GM20431 (cell line): ENCODE measurements around the gene ITPR1.

ENCODE experiments used
- in situ Hi-C: fragments of 300-500 bp; cut with MseI, MboI; formaldehyde crosslinking; loops from one replicate; pipeline ENCODE4 v1.15.0; 2020; ENCODE audit warnings: low sequenced_read_pairs; ENCODE audit not compliant: unreplicated experiment

Gene ITPR1

DNA sequence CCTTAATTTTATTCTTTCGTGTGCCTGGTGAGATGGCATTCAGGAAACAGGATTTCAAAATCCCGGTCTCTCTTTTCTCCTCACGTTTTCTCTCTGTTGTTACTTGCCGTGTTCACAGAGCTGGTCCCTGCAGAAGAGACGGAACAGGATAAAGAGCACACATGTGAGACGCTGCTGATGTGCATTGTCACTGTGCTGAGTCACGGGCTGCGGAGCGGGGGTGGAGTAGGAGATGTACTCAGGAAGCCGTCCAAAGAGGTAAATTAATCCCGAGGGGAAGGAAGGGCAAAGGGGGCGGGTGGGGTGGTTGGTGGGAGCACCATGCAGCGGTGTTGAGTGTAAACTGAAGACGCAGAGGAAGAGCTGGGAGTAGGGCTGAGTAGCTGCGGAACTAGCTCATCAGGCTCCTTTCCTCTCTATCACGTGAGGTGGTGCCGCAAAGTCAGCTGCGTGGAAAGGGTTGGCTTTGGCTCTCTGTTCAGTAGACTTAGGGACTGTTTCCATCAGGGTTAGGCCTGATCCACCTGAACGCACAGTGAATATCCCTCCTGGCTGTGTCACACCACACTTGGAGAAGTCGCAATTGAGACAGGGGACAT is 321.3 kb downstream of the ITPR1 start:
- in situ Hi-C loops = no loop called here

DNA sequence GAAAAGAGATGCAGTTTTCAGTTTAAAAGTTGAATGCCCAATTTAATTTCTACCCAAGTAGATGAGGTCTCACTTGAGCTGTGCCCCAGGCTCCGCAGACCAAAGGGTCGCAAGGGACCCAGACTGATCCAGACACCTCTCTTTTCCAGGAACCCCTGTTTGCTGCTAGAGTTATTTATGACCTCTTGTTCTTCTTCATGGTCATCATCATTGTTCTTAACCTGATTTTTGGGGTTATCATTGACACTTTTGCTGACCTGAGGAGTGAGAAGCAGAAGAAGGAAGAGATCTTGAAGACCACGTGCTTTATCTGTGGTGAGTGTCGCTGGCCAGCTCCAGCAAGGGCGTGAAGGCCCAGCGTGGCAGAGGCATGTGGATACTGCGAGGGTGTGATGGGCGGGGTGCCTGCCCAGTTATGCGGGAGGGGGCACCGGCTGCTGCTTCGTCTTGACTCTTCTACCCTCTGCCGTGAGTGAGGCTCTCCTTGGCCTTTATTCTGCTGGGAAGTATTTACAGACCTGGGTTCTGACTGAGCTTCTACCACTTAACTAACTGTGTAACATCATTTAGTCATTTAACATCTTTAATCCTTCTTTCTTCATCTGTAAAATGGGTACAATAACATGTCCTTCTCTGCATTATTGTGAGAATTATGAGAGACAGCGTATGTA is 321.9 kb downstream of the ITPR1 start:
- in situ Hi-C loops = no loop called here

DNA sequence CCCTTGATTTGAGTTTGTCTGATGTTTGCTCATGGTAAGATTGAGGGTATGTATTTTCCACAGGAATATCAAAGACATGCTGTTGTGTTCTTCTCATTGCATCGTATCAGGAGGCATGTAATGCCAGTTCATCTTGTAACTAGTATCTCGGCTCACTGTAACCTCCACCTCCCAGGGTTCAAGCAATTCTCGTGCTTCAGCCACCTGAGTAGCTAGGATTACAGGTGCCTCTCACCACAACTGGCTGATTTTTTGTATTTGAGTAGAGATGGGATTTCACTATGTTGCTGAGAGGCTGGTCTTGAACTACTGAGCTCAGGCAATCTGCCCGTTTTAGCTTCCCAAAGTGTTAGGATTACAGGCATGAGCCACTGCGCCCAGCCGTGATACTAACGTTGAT is 323.2 kb downstream of the ITPR1 start:
- in situ Hi-C loops = no loop called here

DNA sequence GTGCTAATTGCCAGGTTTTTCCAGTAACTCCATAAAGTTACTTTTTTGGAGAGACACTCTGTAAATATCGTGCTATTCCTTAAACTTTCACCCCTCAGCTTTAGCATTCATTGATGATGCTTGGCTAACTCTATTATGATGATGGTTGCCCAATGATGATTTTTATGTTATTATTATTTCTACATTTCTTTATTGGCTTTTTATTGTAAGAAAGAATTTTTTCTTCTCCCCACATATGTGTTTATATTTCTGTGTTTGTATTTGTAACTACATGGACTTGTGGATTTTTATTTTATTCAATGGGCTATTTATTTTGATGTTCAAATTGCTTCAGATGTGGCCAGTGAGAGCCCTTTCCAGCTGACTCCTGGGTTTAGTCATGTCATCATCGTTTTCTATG is 323.6 kb downstream of the ITPR1 start:
- in situ Hi-C loops = no loop called here

DNA sequence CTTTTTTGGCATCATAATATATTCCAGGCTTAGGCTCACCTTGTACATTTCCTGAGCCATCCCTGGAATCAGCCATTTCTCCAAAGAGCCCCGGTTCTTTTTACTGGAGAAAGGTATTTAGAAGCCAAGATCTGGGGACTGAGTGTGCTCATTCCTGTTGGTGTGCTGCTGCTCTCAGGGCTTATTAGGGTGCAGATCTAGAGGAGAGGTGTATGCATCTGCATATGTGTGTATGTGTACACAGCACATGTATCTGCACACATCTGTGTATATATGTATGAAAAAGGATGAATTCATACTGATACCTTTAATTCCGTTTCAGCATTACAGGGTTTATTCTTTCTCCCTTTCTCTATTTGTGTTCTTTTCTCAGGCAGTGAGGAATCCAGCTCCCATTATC is 324.0 kb downstream of the ITPR1 start:
- in situ Hi-C loops = no loop called here

DNA sequence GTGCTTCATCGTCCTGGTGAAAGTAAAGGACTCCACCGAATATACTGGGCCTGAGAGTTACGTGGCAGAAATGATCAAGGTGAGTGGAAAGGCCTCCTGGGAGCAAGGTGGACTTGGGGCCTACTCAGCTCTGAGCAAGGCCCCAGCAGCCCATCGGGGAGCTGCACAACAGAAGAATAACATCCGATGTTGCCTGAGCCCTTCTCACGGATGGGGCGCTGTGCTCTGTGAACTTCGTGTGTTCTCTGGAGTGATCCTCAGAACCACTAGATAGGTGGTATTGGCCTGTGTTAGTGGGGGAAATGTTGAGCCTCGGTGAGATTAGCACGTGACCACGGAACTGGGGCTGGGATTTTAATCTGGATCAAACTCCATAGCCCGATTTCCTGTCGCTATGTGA is 325.0 kb downstream of the ITPR1 start:
- in situ Hi-C loops = no loop called here

DNA sequence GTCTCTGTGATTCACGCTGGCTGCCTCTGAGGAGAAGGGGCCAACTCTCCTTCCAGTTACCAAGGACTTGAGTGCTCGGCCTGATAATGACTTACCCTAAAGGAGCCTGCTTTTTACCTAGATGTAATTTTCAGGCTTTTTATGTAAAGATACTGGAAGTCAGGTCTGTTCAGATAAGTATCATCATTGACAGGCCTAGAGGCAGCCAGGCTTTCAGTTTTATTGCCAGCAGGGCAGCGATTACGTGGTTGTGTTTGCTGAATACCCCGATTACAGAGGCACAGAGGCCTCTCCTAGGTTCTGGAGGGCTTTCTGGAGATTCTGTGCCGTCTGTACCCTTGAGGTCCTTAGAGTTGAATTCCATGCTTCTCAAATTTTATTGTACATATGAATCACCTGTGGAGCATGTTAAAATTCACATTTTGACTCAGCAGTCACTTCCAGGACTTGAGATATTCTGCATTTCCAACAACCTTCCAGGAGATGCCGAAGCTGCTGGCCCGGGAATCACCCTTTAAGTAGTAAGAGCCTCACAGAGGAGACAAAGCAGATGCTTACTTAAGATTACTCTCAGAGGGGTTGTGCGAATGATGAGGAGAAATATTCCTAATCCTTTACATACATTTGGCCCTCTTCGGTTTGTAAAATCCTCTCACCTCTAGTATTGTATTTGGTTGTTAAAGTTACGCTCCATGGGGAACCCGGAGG is 326.0 kb downstream of the ITPR1 start:
- in situ Hi-C loops = no loop called here

DNA sequence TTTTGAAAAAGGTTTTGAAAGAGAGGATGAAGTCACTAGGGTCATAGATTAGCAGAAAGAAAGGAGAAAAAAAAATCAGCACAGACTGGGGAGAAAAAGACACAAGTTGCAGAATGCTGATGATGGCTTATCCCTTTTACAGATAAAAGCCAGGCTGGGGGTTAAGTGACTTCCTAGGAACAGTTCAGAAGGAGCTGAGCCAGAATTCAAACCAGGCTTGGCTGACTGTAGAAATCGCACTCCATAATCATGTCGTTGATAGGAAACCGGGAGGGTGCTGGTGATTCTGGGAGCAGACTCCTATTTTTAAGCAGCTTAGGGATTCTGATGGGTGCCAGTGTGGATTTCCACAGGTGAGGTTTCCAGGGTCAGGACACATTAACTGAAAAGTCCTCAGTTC is 326.6 kb downstream of the ITPR1 start:
- in situ Hi-C loops = no loop called here

DNA sequence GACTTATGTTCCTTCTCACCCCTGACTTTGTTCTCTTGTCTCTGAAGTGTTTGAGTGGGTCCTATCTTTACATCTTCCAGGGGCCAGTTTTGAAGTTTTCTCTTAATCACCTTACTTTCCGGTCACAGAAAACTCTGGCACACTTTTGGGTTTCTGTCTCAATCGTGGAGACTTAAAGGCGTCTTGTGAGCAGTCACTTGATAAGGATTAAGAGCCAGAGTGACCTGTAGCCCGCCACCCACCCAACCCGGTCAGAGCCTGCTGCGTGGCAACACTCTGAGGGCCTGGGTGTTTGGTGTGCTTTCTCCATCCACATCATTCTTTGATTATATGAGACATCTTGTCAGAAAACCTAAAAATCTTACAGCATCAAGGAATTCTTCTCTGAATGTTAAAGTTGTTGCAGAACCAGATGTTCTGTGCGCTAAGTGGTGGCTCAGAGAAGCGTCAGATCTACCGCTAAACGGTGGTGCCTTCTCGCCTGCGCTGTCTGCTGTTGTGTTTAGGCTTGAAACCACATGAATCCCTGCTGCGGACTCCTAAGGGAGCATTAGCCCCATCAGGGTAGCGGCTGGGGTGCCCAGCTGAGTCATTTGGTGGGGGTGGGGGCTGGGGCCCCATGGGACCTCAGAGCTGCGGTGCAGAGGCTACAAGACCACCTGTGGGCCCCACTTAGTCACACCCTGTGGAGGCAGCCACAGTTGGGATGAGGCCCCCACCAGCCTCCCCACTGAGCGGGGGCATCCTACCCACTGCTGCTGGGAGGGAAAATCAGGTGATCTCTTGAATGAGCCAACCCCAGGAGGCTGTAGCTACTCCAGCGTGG is 327.4 kb downstream of the ITPR1 start:
- in situ Hi-C loops = no loop called here

DNA sequence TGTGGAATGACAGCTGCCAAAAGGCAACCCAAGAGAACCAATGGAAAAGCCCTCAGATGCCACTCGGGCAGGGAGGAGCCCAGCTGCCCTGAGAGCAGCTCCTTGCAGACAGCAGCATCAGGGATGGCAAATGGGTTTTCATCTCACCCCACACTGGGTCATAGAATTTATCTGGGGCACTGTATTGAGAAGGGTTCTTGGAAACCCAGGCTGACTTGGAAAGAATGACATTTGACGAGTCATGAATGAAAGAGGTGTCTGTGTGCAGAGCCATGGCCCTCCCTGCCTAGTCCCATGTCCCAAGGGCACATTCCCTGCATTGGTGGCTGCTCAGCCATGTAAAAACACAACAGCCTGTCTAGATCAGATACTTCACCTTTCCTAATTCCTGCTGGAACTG is 328.2 kb downstream of the ITPR1 start:
- in situ Hi-C loops = no loop called here

DNA sequence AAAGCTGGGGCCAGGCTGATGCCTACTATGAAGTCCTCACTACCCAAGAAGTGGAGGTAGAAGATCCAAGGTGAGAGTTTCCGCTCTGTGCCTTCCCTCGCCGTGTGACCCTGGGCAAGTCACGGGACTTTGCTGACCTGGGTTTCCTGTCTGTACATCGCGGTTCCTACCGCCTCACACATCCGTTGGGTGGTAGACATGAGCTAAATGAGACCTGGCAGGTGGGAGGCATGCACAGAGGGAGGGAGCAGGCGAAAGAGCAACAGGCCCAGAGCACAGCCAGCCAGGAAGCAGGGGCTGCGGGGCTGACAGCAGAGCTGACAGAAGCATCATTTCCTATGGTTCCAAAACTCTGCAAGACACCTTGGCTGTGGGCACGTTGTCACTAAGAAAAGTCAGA is 328.8 kb downstream of the ITPR1 start:
- in situ Hi-C loops = no loop called here

DNA sequence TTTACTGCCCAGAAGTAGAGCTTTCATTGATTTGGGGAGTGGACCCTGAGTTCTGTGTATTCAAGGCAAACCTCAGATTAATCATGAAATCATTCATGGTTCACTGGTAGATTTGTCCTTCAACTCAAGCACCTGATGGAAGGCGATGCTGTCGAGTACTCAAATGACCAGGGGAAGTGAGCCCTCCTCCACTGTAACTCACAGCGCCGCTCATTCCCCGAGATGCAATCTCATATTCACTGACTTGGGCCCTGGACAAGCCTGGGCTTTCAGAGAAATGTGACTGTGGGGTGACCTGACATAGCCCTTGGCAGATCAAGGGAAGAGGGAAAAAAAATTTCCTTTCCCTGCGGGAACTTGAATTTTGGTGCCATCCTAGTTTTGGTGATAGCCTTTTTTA is 329.4 kb downstream of the ITPR1 start:
- in situ Hi-C loops = no loop called here

DNA sequence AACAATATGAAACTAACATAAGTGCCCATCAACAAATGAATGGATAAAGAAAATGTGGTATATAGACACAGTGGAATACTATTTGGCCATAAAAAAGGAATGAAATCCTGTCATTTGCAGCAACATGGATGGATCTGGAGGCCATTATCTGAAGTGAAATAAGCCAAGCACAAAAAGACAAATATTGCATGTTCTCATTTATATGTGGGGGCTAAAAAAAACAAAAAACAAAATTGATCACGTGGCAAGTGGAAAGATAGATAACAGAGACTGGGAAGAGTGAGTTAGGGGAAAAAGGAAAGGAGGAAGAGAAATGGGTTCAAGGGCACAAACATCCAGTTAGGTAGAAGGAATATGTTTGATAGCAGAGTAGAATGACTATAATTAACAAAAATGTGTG is 330.2 kb downstream of the ITPR1 start:
- in situ Hi-C loops = no loop called here

DNA sequence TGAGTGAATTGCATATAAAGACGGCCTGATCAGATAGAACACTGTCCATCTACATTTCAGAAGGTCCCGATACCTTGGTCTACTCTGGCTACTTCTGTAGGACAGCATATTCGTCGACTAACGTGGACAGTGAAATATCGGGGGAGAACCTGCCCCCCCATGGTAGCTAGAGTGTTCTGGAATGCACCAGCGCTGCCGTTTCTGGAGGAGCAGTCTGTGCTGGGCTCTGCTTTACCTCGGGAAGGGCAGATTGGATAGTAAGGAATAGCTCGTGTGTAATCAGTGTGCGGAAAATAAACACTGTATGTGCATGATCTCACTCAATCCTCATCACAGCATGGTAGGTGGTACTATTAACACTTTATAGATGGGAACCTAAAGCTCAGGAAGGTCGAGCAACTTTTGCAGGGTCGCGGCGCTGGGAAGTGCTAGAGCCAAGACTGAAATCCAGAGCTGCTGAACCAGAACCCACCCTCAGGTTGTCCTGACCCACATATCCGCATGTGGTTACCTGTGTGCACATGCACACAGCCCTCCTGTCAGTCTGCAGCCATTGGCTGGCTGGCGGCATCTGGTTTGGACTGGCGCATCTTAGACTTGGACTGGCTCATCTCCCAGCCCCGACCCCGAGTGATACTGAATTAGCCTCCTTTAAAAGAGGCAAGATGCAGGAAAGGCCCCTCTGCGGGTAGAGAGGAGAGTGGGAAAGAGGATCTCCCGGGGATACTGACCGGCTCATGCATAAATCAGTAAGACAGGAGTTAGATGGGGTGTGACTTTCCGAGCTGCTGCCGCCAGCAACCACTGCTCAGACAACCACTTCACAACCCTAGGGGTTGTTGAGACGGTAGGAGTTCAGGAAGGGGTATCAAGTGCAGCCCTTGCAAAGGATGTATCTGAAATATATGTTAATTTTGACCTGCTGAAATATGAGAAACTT is 331.1 kb downstream of the ITPR1 start:
- in situ Hi-C loops = no loop called here

DNA sequence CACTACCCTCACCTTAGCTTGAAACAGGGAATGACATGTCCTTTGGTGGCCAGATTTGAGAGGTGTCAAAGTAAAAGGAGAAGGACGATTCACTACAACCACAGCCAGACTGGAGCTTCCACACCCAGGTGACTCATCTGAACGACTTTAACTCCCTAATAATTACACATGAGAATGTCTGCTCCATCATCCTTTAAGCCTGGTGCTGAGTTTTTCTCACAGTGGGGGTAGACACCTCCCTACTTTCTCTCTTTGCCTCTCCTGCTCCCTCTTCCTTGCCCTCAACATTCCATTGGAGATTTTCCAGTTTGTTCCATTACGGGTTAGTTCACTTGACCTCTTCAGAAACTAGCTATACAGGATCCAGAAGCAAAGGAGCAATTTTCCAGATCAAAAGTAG is 331.8 kb downstream of the ITPR1 start:
- in situ Hi-C loops = no loop called here

DNA sequence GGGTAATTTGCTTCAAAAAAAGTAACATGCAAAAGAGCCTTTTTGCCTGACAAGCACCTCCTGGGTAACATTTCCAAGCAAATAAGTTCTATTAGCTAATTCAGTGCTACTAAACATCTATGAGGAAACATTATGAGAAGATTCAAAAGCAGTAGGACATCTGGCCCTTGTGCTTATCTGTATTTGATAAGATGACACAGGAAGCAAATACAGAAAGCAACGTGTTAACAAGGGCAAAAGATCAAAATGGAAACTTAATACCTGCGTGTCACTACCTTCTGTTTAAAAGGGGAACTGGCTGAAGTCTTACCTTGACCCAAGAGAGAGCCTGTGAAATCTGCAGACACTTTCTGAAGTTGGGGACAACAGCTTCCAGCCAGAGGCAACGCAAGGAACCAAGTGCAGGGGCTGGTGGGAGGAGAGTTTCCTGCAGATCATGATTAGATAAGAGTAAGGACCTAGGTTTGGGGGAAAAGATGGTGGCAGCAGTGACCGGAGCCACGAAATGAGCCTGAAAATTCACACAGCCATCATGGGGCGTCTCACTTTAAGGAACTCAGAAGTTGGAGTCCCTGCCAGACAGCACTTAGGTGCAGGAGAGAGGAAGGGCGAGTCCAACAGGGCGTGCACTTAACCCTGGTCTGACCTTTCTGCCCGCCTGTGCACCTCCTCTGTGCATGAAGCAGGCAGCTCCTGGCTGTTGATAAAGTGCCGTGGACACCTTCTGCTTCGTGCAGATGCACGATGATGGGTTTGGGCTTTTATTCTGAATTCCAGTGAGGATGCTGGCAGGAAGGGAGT is 332.5 kb downstream of the ITPR1 start:
- in situ Hi-C loops = no loop called here

DNA sequence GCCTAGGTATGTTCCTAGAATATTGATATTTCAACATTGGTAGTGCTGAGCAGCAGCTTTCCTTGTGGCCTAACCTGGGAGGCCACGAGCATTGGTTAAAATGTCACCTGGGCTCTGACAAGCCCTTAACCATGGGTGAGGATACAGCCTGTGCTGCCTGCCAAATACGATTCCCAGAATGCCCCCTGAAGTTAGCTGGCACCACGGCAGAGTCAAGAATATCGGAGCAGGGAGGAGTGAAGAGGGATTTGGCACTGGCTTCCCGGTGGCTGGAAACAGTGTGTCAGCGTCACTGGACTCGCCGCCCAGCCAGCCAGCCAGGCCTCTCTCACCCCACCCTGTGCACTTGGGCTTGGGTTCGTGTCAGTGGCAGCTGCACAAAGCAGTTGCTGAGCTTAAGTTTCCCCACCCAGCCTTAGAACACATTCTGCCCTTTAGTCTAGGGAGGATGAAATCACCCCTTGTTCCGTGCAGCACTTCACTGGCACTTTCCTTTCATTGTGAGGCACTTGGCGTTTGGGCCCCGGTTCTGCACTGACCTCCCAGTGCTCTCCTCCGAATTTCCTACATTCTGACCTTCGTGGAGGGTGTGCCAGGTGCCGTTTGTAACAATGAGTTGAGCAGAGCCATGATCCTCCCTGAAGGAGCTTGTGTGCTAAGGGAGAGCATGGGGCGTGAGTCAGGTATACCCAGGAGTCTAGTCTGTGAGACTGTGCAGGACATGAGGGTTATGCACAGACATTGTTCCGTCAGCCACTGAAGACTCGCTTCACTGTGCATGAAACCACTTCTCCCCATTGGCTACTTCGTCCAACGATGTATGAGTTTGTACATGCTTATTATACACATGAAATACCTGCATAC is 333.3 kb downstream of the ITPR1 start:
- in situ Hi-C loops = no loop called here

DNA sequence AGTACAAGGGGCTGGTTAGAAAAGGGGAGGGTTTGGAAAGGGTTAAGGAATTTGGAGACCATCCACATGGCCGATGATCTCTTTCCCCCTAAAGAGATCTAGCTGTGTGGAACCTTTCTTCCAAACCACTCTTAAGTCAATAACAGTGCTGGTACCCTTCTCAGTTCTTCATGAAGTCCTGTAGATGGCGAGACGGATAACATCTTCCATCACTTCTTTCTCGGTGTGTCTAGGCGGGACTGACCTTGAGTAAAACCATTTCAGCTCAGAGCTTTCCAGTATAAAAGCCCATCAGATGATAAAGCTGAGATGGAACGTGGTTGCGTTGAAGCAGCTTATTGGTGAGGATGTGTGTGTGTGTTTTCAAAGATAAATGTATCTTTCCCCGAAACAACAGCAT is 334.6 kb downstream of the ITPR1 start:
- in situ Hi-C loops = no loop called here
